K562 (cell line): Measurements from ENCODE around the gene HAND2. TPM values are rescaled to one million over a fixed set of nuclear protein-coding genes. Genes with fewer than 3 reads are reported as not detected.

Source experiments
- ATAC-seq: fragments of 200-7000 bp; cut with Tn5 transposase; 3 replicates; pipeline ENCODE4 v1.9.1; 2020; ENCODE audit warnings: moderate library complexity
- BruUV-seq: library from RNA; stranded (reverse); fragments of 400-500 nt; replicated peaks from 2 replicates; lab custom pipeline; 2021; lab: Mats Ljungman, UMichigan
- CTCF ChIA-PET: fragments of 300-600 bp; formaldehyde crosslinking; extraction: SDS; loops from one replicate; lab custom pipeline; 2021; ENCODE audit warnings: low intra/inter-chr PET ratio; lab: Yijun Ruan, JAX
- POLR2A ChIA-PET: fragments of 300-600, 350-650 bp; sonication (Branson Sonifier 250); formaldehyde crosslinking; extraction: SDS; loops from one replicate; lab custom pipeline; 2021; ENCODE audit warnings: antibody characterized with exemption, inconsistent platforms; lab: Yijun Ruan, JAX
- DNase-seq, 4 experiments: peaks; one replicate each; pipeline versions ENCODE4 v3.0.0 to v3.0.0-alpha.2; 2011 to 2018; ENCODE audit warnings: low spot score in 3 of 4, mixed read lengths in 3 of 4; ENCODE audit errors: extremely low read depth in 1 of 4
- FAIRE-seq: peaks from 2 replicates; lab custom pipeline; 2011; peaks lifted over from hg19 to GRCh38; lab: Jason Lieb, UNC
- H2AFZ ChIP-seq: 2 replicates; pipeline ENCODE4 v1.6.0; 2011; ENCODE audit warnings: low read depth, low read length, control low read depth, inconsistent platforms
- H3K27ac ChIP-seq: fragments of 200-600 bp; 3 replicates; pipeline ENCODE4 v1.8.0; 2011; ENCODE audit warnings: low read depth, mild to moderate bottlenecking, control low read depth, inconsistent platforms, low read length, moderate library complexity, mixed read lengths; ENCODE audit errors: extremely low read depth
- H3K27me3 ChIP-seq, 2 experiments: fragments of 300-600 bp in 1 of 2; 2 replicates in 1 of 2; 3 replicates in 1 of 2; pipeline versions ENCODE4 v1.6.0 to v1.8.0; 2011; ENCODE audit warnings: inconsistent platforms in 2 of 2, low read length in 2 of 2, mild to moderate bottlenecking in 1 of 2, mixed read lengths in 1 of 2, moderate library complexity in 1 of 2; ENCODE audit not compliant: control insufficient read depth in 2 of 2, insufficient read depth in 2 of 2
- H3K36me3 ChIP-seq: fragments of 300-600 bp; 3 replicates; pipeline ENCODE4 v1.8.0; 2011; ENCODE audit warnings: mild to moderate bottlenecking, low read length, inconsistent platforms; ENCODE audit not compliant: control insufficient read depth, insufficient read depth
- H3K4me1 ChIP-seq, 2 experiments: fragments of 200-600 bp in 1 of 2; replicated peaks in 1 of 2; 2 replicates in 1 of 2; 3 replicates in 1 of 2; pipeline versions ENCODE4 v1.5.1 to v1.8.0; 2011; ENCODE audit warnings: inconsistent platforms in 2 of 2, low read length in 2 of 2, mild to moderate bottlenecking in 1 of 2, mixed read lengths in 1 of 2, moderate library complexity in 1 of 2; ENCODE audit not compliant: control insufficient read depth in 2 of 2, insufficient read depth in 2 of 2
- H3K4me2 ChIP-seq: 2 replicates; pipeline ENCODE4 v1.6.1; 2011; ENCODE audit warnings: low read length, control low read depth, inconsistent platforms, mixed read lengths; ENCODE audit not compliant: insufficient read depth
- H3K4me3 ChIP-seq: fragments of 200-600 bp; sonication (generic), shearing (Covaris generic); 2 replicates; pipeline ENCODE4 v1.5.1; 2016; ENCODE audit warnings: control low read depth, inconsistent platforms
- H3K79me2 ChIP-seq: fragments of 200-600 bp; 3 replicates; pipeline ENCODE4 v1.8.0; 2011; ENCODE audit warnings: low read length, inconsistent platforms; ENCODE audit not compliant: control insufficient read depth, insufficient read depth
- H3K9ac ChIP-seq, 2 experiments: 2 replicates each; pipeline versions ENCODE4 v1.6.0 to v1.6.1; 2011; ENCODE audit warnings: low read depth in 2 of 2, low read length in 2 of 2, control low read depth in 1 of 2, inconsistent platforms in 1 of 2, mild to moderate bottlenecking in 1 of 2, mixed read lengths in 1 of 2; ENCODE audit not compliant: insufficient read depth in 1 of 2
- H3K9me1 ChIP-seq: one replicate; pipeline ENCODE4 v1.6.0; 2011; ENCODE audit warnings: inconsistent platforms, mild to moderate bottlenecking, low read length, moderate library complexity; ENCODE audit not compliant: control insufficient read depth, insufficient read depth
- H3K9me3 ChIP-seq: replicated peaks from 2 replicates; pipeline ENCODE4 v1.5.1; 2011; ENCODE audit warnings: low read depth, low read length, inconsistent platforms; ENCODE audit not compliant: control insufficient read depth, insufficient read depth
- H4K20me1 ChIP-seq: replicated peaks from 2 replicates; pipeline ENCODE4 v1.6.1; 2011; ENCODE audit warnings: low read length, inconsistent platforms, mixed read lengths; ENCODE audit not compliant: control insufficient read depth, insufficient read depth
- ATF1 ChIP-seq, 2 experiments: fragments of 450-650 bp in 1 of 2; IDR thresholded peaks; 2 replicates each; pipeline ENCODE4 v1.6.1; 2016; ENCODE audit warnings: missing compliant biosample characterization in 1 of 2, missing genetic modification characterization in 1 of 2
- EP300 ChIP-seq: IDR thresholded peaks from 2 replicates; pipeline ENCODE4 v1.6.1; 2012; ENCODE audit warnings: low read length, improper control_type of control experiment
- SMAD1 ChIP-seq: fragments of 150-350 bp; IDR thresholded peaks from 2 replicates; pipeline ENCODE4 v1.6.1; 2014; ENCODE audit warnings: low read length, low read depth; ENCODE audit not compliant: partially characterized antibody
- WGBS: fragments of 100-300 bp; shearing (Covaris generic); methylation state at CpG from one replicate; pipeline ENCODE4 v1.1.6; 2016; ENCODE audit warnings: low coverage, mixed read lengths; ENCODE audit not compliant: insufficient coverage; ENCODE audit errors: missing lambda C conversion rate; 5-methylcytosine and 5-hydroxymethylcytosine counted together
- in situ Hi-C: fragments of 300-500 bp; cut with MboI; formaldehyde crosslinking; loops from 4 replicates; pipeline ENCODE4 v1.15.0; 2018; ENCODE audit warnings: inconsistent platforms, mixed read lengths
- intact Hi-C: fragments of 100-400 bp; cut with micrococcal nuclease; formaldehyde crosslinking; loops from 2 replicates; pipeline ENCODE4 v1.14.2; 2022
- polyA plus RNA-seq, 8 experiments: library from polyadenylated mRNA; depleted of rRNA in 4 of 8; stranded (reverse) in 5 of 8; unstranded in 3 of 8; fragments of >200 nt; fragmentation: Nextera tagmentation in 2 of 8; fragmentation: Illumina TruSeq in 1 of 8; extraction: Ambion mirVana in 2 of 8; extraction: Trizol in 1 of 8; gene quantifications; 2 replicates each; pipeline versions ENCODE4 v1.2.1 to v1.2.3, GENCODE V29; 2011 to 2014; ENCODE audit warnings: inconsistent platforms in 1 of 8, missing spikeins in 1 of 8
- total RNA-seq, 7 experiments: library from RNA; depleted of rRNA in 6 of 7; stranded (reverse); fragments of >200 nt in 6 of 7; fragmentation: Illumina TruSeq in 2 of 7; extraction: Trizol in 2 of 7; gene quantifications; 2 replicates each; pipeline versions ENCODE4 v1.2.1 to v1.2.3, GENCODE V29; 2011 to 2021; ENCODE audit warnings: low replicate concordance in 1 of 7
- TF ChIP-seq, protein P1 (sequence below): fragments of 450-650 bp; formaldehyde crosslinking; IDR thresholded peaks from 2 replicates; pipeline ENCODE4 v1.4.0; 2020; ENCODE audit warnings: mild to moderate bottlenecking, mixed read lengths

The HAND2 gene
- total and polyA plus RNA-seq, 9 of the 15 experiments (the other 6 are each of a cell fraction or from before 2014, with no cell fraction given), result 1.7 to 12.8 (median 4.9) TPM

- WGBS, result 75% methylated on average over 1 of the region's 1 CpG
- no TSS peak for BruUV-seq
- no peak overlapping the region for H3K27ac ChIP-seq
- no peak overlapping the region for H3K4me2 ChIP-seq
- H3K9ac ChIP-seq, result no peak overlapping the region
- H3K9me3 ChIP-seq, result no peaks in the 10 kb centered on the region
- no peaks in the 10 kb centered on the region for H3K4me1 ChIP-seq
- no peaks in the 10 kb centered on the region for H3K36me3 ChIP-seq
- in situ Hi-C loops, result no loop called here
- CTCF ChIA-PET, result no interaction called here
- POLR2A ChIA-PET, result no interaction called here
- no peaks in the 10 kb centered on the region for H4K20me1 ChIP-seq
- H3K79me2 ChIP-seq, result no peaks in the 10 kb centered on the region
- H3K27me3 ChIP-seq, result no peaks in the 10 kb centered on the region
- DNase-seq (no peak), ATAC-seq (no peak), FAIRE-seq (no peak)
- TF ChIP-seq ATF1 (CRISPR knock-in tag; IDR thresholded peaks at IDR 0.05), result no peak
- TF ChIP-seq ATF1 (tag; IDR thresholded peaks at IDR 0.05), result no peak
- TF ChIP-seq, protein P1, sequence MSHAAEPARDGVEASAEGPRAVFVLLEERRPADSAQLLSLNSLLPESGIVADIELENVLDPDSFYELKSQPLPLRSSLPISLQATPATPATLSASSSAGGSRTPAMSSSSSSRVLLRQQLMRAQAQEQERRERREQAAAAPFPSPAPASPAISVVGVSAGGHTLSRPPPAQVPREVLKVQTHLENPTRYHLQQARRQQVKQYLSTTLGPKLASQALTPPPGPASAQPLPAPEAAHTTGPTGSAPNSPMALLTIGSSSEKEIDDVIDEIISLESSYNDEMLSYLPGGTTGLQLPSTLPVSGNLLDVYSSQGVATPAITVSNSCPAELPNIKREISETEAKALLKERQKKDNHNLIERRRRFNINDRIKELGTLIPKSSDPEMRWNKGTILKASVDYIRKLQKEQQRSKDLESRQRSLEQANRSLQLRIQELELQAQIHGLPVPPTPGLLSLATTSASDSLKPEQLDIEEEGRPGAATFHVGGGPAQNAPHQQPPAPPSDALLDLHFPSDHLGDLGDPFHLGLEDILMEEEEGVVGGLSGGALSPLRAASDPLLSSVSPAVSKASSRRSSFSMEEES (CRISPR knock-in tag), result peak; percentile 61
- no peak for TF ChIP-seq SMAD1
- no peak for TF ChIP-seq EP300
- no peak overlapping the region for H2AFZ ChIP-seq
- no peaks in the 10 kb centered on the region for H3K9me1 ChIP-seq
- intact Hi-C loops, result no loop called here
- H3K4me3 ChIP-seq, result no peak overlapping the region
These were observed 44.9 kb downstream of the HAND2 start for GRCh38 chr4:173485164-173485563.
